ENCODE data around the gene ARFGEF3.
"Not testable (repeated sequence)": the region's sequence is repeated elsewhere in the genome, so short reads cannot be mapped to it uniquely, and the experiment has no call there.

ARFGEF3 gene

GRCh38 chr6:138161338-138162110, at the start of gene ARFGEF3:
Gene ARFGEF3 (plus strand): TSS chr6:138161939. CDS start chr6:138162087, 148 bp downstream.
- peak; percentile 51 for DNase-seq

GRCh38 chr6:138113588-138114210, 48.0 kb upstream of the ARFGEF3 start:
- DNase-seq: no peak

GRCh38 chr6:138115201-138115600, 46.5 kb upstream of the ARFGEF3 start:
- no peak for DNase-seq

- DNase-seq: peak; percentile 67
Observed at GRCh38 chr6:138115877-138116660, 45.7 kb upstream of the ARFGEF3 start.

- no peak for DNase-seq
Observed at GRCh38 chr6:138116661-138116999, 45.1 kb upstream of the ARFGEF3 start.

- DNase-seq: no peak
Observed at GRCh38 chr6:138117376-138117914, 44.3 kb upstream of the ARFGEF3 start.

GRCh38 chr6:138119229-138119628, 42.5 kb upstream of the ARFGEF3 start:
- DNase-seq: not testable (repeated sequence)

GRCh38 chr6:138119976-138120375, 41.8 kb upstream of the ARFGEF3 start:
- no peak for DNase-seq

- DNase-seq: no peak
Observed at GRCh38 chr6:138124096-138124495, 37.6 kb upstream of the ARFGEF3 start.

GRCh38 chr6:138128096-138128495, 33.6 kb upstream of the ARFGEF3 start:
- DNase-seq: no peak

- DNase-seq: no peak
Observed at GRCh38 chr6:138129190-138129589, 32.5 kb upstream of the ARFGEF3 start.

GRCh38 chr6:138142806-138143205, 18.9 kb upstream of the ARFGEF3 start:
- DNase-seq: no peak

- no peak for DNase-seq
Observed at GRCh38 chr6:138145402-138145801, 16.3 kb upstream of the ARFGEF3 start.

- no peak for DNase-seq
Observed at GRCh38 chr6:138146544-138146943, 15.2 kb upstream of the ARFGEF3 start.

GRCh38 chr6:138155443-138155842, 6.3 kb upstream of the ARFGEF3 start:
- no peak for DNase-seq

- no peak for DNase-seq
Observed at GRCh38 chr6:138157986-138158638, 3.6 kb upstream of the ARFGEF3 start.

GRCh38 chr6:138159246-138159645, 2.5 kb upstream of the ARFGEF3 start:
- DNase-seq: no peak

- no peak for DNase-seq
Observed at GRCh38 chr6:138160329-138161087, 1.2 kb upstream of the ARFGEF3 start.

GRCh38 chr6:138161088-138161337, 726 bp upstream of the ARFGEF3 start:
- DNase-seq: no peak

GRCh38 chr6:138162111-138162954, 594 bp downstream of the ARFGEF3 start:
- no peak for DNase-seq

- no peak for DNase-seq
Observed at GRCh38 chr6:138162955-138163575, 1.3 kb downstream of the ARFGEF3 start.
